ENCODE measurements around the gene USP15.
"Not testable (repeated sequence)": the region's sequence is repeated elsewhere in the genome, so short reads cannot be mapped to it uniquely, and the experiment has no call there.

GRCh38 chr12:62342614-62343303 lies 82.6 kb downstream of the USP15 start:
- TF ChIP-seq EZH2 (IDR thresholded peaks at IDR 0.05; ENCODE audit: borderline replicate concordance); CTCF (IDR thresholded peaks at IDR 0.05; ENCODE audit: poor library complexity); EZH2phosphoT487 (IDR thresholded peaks at IDR 0.05; ENCODE audit: low read depth, severe bottlenecking, unreplicated experiment): not testable (repeated sequence)
